ENCODE data around the gene CGNL1.

CGNL1 gene

GRCh38 chr15:57367556-57367955 is 8.7 kb upstream of the CGNL1 start:
- TF ChIP-seq CTCF (IDR thresholded peaks at IDR 0.05; ENCODE audit: borderline replicate concordance, control extremely low read depth, extremely low read depth, insufficient read depth, missing control alignments) = no peak
- no peak for DNase-seq (ENCODE audit: low spot score)
- in situ Hi-C loops (cut with MboI; ENCODE audit: low sequenced_read_pairs, unreplicated experiment) = no loop called here

- in situ Hi-C loops (cut with MboI; ENCODE audit: low sequenced_read_pairs, unreplicated experiment) = no loop called here
- DNase-seq (ENCODE audit: low spot score) = no peak
- no peak for TF ChIP-seq CTCF (IDR thresholded peaks at IDR 0.05; ENCODE audit: borderline replicate concordance, control extremely low read depth, extremely low read depth, insufficient read depth, missing control alignments)
Measured at GRCh38 chr15:57370929-57371328, 5.4 kb upstream of the CGNL1 start.

- in situ Hi-C loops (cut with MboI; ENCODE audit: low sequenced_read_pairs, unreplicated experiment) = no loop called here
- no peak for DNase-seq (ENCODE audit: low spot score)
- TF ChIP-seq CTCF (IDR thresholded peaks at IDR 0.05; ENCODE audit: borderline replicate concordance, control extremely low read depth, extremely low read depth, insufficient read depth, missing control alignments) = no peak
Measured at GRCh38 chr15:57373251-57373881, 2.9 kb upstream of the CGNL1 start.

- in situ Hi-C loops (cut with MboI; ENCODE audit: low sequenced_read_pairs, unreplicated experiment) = no loop called here
- TF ChIP-seq CTCF (IDR thresholded peaks at IDR 0.05; ENCODE audit: borderline replicate concordance, control extremely low read depth, extremely low read depth, insufficient read depth, missing control alignments) = no peak
- DNase-seq (ENCODE audit: low spot score) = no peak
Measured at GRCh38 chr15:57373882-57374276, 2.4 kb upstream of the CGNL1 start.

- in situ Hi-C loops (cut with MboI; ENCODE audit: low sequenced_read_pairs, unreplicated experiment) = no loop called here
- TF ChIP-seq CTCF (IDR thresholded peaks at IDR 0.05; ENCODE audit: borderline replicate concordance, control extremely low read depth, extremely low read depth, insufficient read depth, missing control alignments) = no peak
- DNase-seq (ENCODE audit: low spot score) = peak; percentile 43
Measured at GRCh38 chr15:57376696-57377477, 582 bp downstream of the CGNL1 start.

- in situ Hi-C loops (cut with MboI; ENCODE audit: low sequenced_read_pairs, unreplicated experiment) = no loop called here
- no peak for DNase-seq (ENCODE audit: low spot score)
- TF ChIP-seq CTCF (IDR thresholded peaks at IDR 0.05; ENCODE audit: borderline replicate concordance, control extremely low read depth, extremely low read depth, insufficient read depth, missing control alignments) = no peak
Measured at GRCh38 chr15:57377478-57377847, 1.2 kb downstream of the CGNL1 start.
